SK-N-SH treated with all-trans-retinoic acid at 6 μM for 48 hours (cell line): Measurements from ENCODE around the gene TRAPPC3.

ENCODE experiments used
- BACH2 ChIP-seq: fragments of 250-450 bp; sonication (Bioruptor Pico); IDR thresholded peaks from 2 replicates; pipeline ENCODE4 v1.9.0; 2021; ENCODE audit warnings: mild to moderate bottlenecking, borderline replicate concordance
- CSRNP3 ChIP-seq: fragments of 250-450 bp; sonication (Bioruptor Pico); IDR thresholded peaks from 2 replicates; pipeline ENCODE4 v1.5.1; 2021; ENCODE audit warnings: mild to moderate bottlenecking, moderate library complexity
- PATZ1 ChIP-seq: fragments of 250-450 bp; sonication (Bioruptor Pico); IDR thresholded peaks from 2 replicates; pipeline ENCODE4 v1.8.0; 2020; ENCODE audit warnings: mild to moderate bottlenecking, moderate library complexity, borderline replicate concordance
- ZFP3 ChIP-seq: fragments of 250-450 bp; sonication (Bioruptor Pico); IDR thresholded peaks from 2 replicates; pipeline ENCODE4 v1.5.0; 2020; ENCODE audit warnings: mild to moderate bottlenecking, moderate library complexity

GRCh38 chr1:36198641-36199040 lies 49.4 kb upstream of the TRAPPC3 start:
- TF ChIP-seq CSRNP3 (CRISPR knock-in tag) (no peak), PATZ1 (CRISPR knock-in tag) (no peak), BACH2 (CRISPR knock-in tag) (no peak), ZFP3 (no peak)
